ENCODE results near the gene DOP1B. TPM values are rescaled to one million over a fixed set of nuclear protein-coding genes. Genes with fewer than 3 reads are reported as not detected.
A peak's percentile ranks its signal among the peaks of the same experiment; 100 is the strongest.
"Not testable (repeated sequence)": the region's sequence is repeated elsewhere in the genome, so short reads cannot be mapped to it uniquely, and the experiment has no call there.

Gene DOP1B
- total and polyA plus RNA-seq, 7 experiments from 2014 or later: 3.8 to 34.0 (median 13.1) TPM

- DNase-seq (no peak), ATAC-seq (no peak)
- Mint-ChIP-seq H3K27me3 (no peaks in the 10 kb centered on the region), H3K36me3 (peaks cover 4 to 39% (median 23%) of the 10 kb centered on the region in 5 donors), H3K4me1 (peaks cover 0 to 14% (median 0%) of the 10 kb centered on the region in 7 donors), H3K4me3 (no peak overlapping the region), H3K27ac (no peak overlapping the region), H3K9me3 (no peaks in the 10 kb centered on the region)
- Histone ChIP-seq H3K27ac (ENCODE audit: low read depth, low read length) (no peak overlapping the region), H3K36me3 (ENCODE audit: control insufficient read depth in 2 of 3, insufficient read depth in 3 of 3, low read length in 3 of 3) (peaks cover 0 to 12% (median 0%) of the 10 kb centered on the region in 3 experiments), H3K4me3 (ENCODE audit: low read length) (no peak overlapping the region), H3K9me3 (ENCODE audit: control insufficient read depth in 2 of 3, low read length in 3 of 3) (no peaks in the 10 kb centered on the region), H3K4me1 (ENCODE audit: control insufficient read depth in 2 of 2, insufficient read depth in 2 of 2, low read length in 2 of 2) (no peaks in the 10 kb centered on the region), H3K27me3 (ENCODE audit: control insufficient read depth in 2 of 2, insufficient read depth in 2 of 2, low read length in 2 of 2) (no peaks in the 10 kb centered on the region)
- intact Hi-C loops (cut with micrococcal nuclease): no loop called here
- CTCF ChIA-PET: no interaction called here
- POLR2A ChIA-PET: no interaction called here
Observed at GRCh38 chr21:36199021-36199420, 42.4 kb downstream of the DOP1B start.

DNA sequence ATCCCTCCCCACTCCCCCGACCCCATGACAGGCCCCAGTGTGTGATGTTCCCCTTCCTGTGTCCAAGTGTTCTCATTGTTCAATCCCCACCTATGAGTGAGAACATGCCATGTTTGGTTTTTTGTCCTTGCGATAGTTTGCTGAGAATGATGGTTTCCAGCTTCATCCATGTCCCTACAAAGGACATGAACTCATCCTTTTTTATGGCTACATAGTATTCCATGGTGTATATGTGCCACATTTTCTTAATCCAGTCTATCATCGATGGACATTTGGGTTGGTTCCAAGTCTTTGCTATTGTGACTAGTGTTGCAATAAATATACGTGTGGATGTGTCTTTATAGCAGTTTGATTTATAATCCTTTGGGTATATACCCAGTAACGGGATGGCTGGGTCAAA, 43.0 kb downstream of the DOP1B start:
- H3K4me1 ChIP-seq (ENCODE audit: control insufficient read depth in 2 of 2, insufficient read depth in 2 of 2, low read length in 2 of 2); H3K27ac ChIP-seq (ENCODE audit: low read depth, low read length); H3K9me3 Mint-ChIP-seq; CTCF ChIA-PET; H3K27ac Mint-ChIP-seq; H3K27me3 ChIP-seq (ENCODE audit: control insufficient read depth in 2 of 2, insufficient read depth in 2 of 2, low read length in 2 of 2); POLR2A ChIA-PET; H3K4me3 Mint-ChIP-seq; H3K4me3 ChIP-seq (ENCODE audit: low read length); DNase-seq; intact Hi-C loops (cut with micrococcal nuclease); ATAC-seq; H3K27me3 Mint-ChIP-seq; H3K9me3 ChIP-seq (ENCODE audit: control insufficient read depth in 2 of 3, low read length in 3 of 3): not testable (repeated sequence)
- Mint-ChIP-seq H3K36me3 (peaks cover 4 to 41% (median 23%) of the 10 kb centered on the region in 5 donors), H3K4me1 (peaks cover 0 to 17% (median 0%) of the 10 kb centered on the region in 7 donors)
- H3K36me3 ChIP-seq (ENCODE audit: control insufficient read depth in 2 of 3, insufficient read depth in 3 of 3, low read length in 3 of 3): peaks cover 0 to 12% (median 0%) of the 10 kb centered on the region in 3 experiments

DNA sequence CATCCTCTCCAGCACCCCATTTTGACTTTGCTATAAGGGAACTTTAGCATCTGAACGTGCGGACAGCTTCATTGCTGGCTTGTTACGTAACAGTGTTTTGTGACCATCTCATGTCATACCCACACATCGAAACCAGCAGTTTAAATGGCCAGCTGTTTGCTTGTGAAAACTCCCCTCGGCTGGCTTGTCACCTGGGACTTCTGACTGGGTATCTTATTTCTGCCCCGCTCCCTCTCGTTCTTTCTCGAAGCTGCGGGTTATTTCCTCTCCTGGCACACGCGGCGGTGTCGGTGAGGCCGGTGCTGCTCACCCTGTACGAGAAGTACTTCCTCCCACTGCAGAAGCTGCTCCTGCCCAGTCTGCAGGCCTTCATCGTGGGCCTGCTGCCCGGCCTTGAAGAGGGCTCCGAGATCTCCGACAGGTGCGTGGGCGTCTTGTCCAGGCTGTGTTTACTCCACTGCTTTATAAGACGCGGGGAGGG, 43.5 kb downstream of the DOP1B start:
- H3K27ac ChIP-seq (ENCODE audit: low read depth, low read length): no peak overlapping the region

DNA sequence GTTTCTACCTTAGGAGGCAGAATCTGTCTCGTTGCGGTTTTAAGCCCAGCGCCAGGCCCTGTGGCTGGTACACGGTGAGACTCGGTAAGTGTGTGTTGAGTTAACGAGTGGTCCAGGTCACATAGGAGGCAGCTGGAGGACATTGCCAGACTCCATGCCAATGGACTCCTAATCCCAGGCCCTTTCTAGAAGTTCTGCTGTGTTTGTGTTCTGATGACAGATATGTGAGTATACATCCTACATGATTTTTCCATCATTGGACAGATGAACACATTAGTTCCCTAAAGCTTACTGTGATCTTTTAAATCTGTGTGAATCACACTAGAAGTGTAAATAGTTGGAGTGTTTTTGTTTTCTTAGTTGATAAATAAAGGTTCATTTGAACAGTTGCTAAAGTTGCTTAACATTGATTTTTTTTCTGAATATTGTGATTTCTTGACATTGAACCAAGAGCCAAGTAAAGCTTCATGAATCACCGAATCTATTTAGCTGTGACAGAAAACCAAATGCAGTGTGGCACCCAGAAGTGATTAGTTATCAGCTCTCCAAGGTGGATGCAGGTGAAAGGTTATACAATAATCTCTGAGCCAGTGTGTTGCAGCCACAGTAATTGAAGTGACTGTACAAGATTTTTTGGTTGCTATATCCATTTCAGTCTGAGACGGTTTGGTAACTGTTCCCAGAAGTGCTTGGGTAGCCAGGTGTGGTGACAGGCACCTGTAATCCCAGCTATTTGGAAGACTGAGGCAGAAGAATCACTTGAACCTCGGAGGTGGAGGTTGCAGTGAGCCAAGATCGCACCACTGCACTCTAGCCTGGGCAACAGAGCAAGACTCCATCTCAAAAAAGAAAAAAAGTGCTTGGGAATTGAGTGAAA, 46.3 kb downstream of the DOP1B start:
- intact Hi-C loops (cut with micrococcal nuclease): no loop called here
- Histone ChIP-seq H3K4me3 (ENCODE audit: low read length) (no peak overlapping the region), H3K4me1 (ENCODE audit: control insufficient read depth in 2 of 2, insufficient read depth in 2 of 2, low read length in 2 of 2) (no peaks in the 10 kb centered on the region), H3K27me3 (ENCODE audit: control insufficient read depth in 2 of 2, insufficient read depth in 2 of 2, low read length in 2 of 2) (no peaks in the 10 kb centered on the region), H3K9me3 (ENCODE audit: control insufficient read depth in 2 of 3, low read length in 3 of 3) (no peaks in the 10 kb centered on the region), H3K27ac (ENCODE audit: low read depth, low read length) (no peak overlapping the region), H3K36me3 (ENCODE audit: control insufficient read depth in 2 of 3, insufficient read depth in 3 of 3, low read length in 3 of 3) (peaks cover 0 to 12% (median 0%) of the 10 kb centered on the region in 3 experiments)
- Mint-ChIP-seq H3K4me1 (peaks cover 0 to 26% (median 0%) of the 10 kb centered on the region in 7 donors), H3K36me3 (peaks cover 4 to 31% (median 18%) of the 10 kb centered on the region in 5 donors), H3K4me3 (no peak overlapping the region), H3K9me3 (no peaks in the 10 kb centered on the region), H3K27me3 (no peaks in the 10 kb centered on the region), H3K27ac (peak overlapping the region in 3 of 9 donors; percentile 40 to 72 (median 45))
- no peak for DNase-seq
- ChIA-PET POLR2A (no interaction called here), CTCF (interaction anchor here (0.6 to 1.8 kb wide), 2 partner anchors 8 to 24 kb away, joined by 3 to 6 read pairs; no protein-coding TSS in a partner anchor)
- no peak for ATAC-seq

More for the DNA sequence above, 43.5 kb downstream of the DOP1B start:
- no peak overlapping the region for H3K27ac Mint-ChIP-seq
- ChIA-PET POLR2A (no interaction called here), CTCF (no interaction called here)
- no peak overlapping the region for H3K4me3 ChIP-seq (ENCODE audit: low read length)
- no peak overlapping the region for H3K4me3 Mint-ChIP-seq
- H3K27me3 Mint-ChIP-seq: no peaks in the 10 kb centered on the region
- no peak for ATAC-seq
- H3K4me1 ChIP-seq (ENCODE audit: control insufficient read depth in 2 of 2, insufficient read depth in 2 of 2, low read length in 2 of 2): no peaks in the 10 kb centered on the region
- intact Hi-C loops (cut with micrococcal nuclease): no loop called here
- peaks cover 4 to 41% (median 23%) of the 10 kb centered on the region in 5 donors for H3K36me3 Mint-ChIP-seq
- H3K4me1 Mint-ChIP-seq: peaks cover 0 to 17% (median 0%) of the 10 kb centered on the region in 7 donors
- no peaks in the 10 kb centered on the region for H3K27me3 ChIP-seq (ENCODE audit: control insufficient read depth in 2 of 2, insufficient read depth in 2 of 2, low read length in 2 of 2)
- H3K36me3 ChIP-seq (ENCODE audit: control insufficient read depth in 2 of 3, insufficient read depth in 3 of 3, low read length in 3 of 3): peaks cover 0 to 12% (median 0%) of the 10 kb centered on the region in 3 experiments
- H3K9me3 Mint-ChIP-seq: no peaks in the 10 kb centered on the region
- DNase-seq: no peak
- no peaks in the 10 kb centered on the region for H3K9me3 ChIP-seq (ENCODE audit: control insufficient read depth in 2 of 3, low read length in 3 of 3)

GRCh38 chr21:36203603-36203889, 46.9 kb downstream of the DOP1B start:
- Mint-ChIP-seq H3K9me3 (no peaks in the 10 kb centered on the region), H3K36me3 (peaks cover 4 to 31% (median 17%) of the 10 kb centered on the region in 5 donors), H3K27ac (peak overlapping the region in 3 of 9 donors; percentile 26 to 72 (median 59)), H3K27me3 (no peaks in the 10 kb centered on the region), H3K4me3 (no peak overlapping the region), H3K4me1 (peaks cover 0 to 29% (median 0%) of the 10 kb centered on the region in 7 donors)
- POLR2A ChIA-PET: interaction anchor here (0.7 kb wide), 1 partner anchor 225 kb away, joined by 4 read pairs; no protein-coding TSS in a partner anchor
- ATAC-seq (no peak), DNase-seq (peak in 1 of 9 donors; percentile 27)
- intact Hi-C loops (cut with micrococcal nuclease): no loop called here
- no peaks in the 10 kb centered on the region for H3K27me3 ChIP-seq (ENCODE audit: control insufficient read depth in 2 of 2, insufficient read depth in 2 of 2, low read length in 2 of 2)
- peaks cover 0 to 12% (median 0%) of the 10 kb centered on the region in 3 experiments for H3K36me3 ChIP-seq (ENCODE audit: control insufficient read depth in 2 of 3, insufficient read depth in 3 of 3, low read length in 3 of 3)
- CTCF ChIA-PET: interaction anchor here (0.6 kb wide), 1 partner anchor 23 kb away, joined by 3 read pairs; no protein-coding TSS in a partner anchor
- no peaks in the 10 kb centered on the region for H3K9me3 ChIP-seq (ENCODE audit: control insufficient read depth in 2 of 3, low read length in 3 of 3)
- H3K4me1 ChIP-seq (ENCODE audit: control insufficient read depth in 2 of 2, insufficient read depth in 2 of 2, low read length in 2 of 2): no peaks in the 10 kb centered on the region
- H3K27ac ChIP-seq (ENCODE audit: low read depth, low read length): no peak overlapping the region
- H3K4me3 ChIP-seq (ENCODE audit: low read length): no peak overlapping the region

GRCh38 chr21:36204980-36205379, 48.4 kb downstream of the DOP1B start:
- H3K27me3 ChIP-seq (ENCODE audit: control insufficient read depth in 2 of 2, insufficient read depth in 2 of 2, low read length in 2 of 2): no peaks in the 10 kb centered on the region
- ChIA-PET CTCF (no interaction called here), POLR2A (interaction anchor here (0.9 kb wide), 1 partner anchor 31 kb away, joined by 4 read pairs; no protein-coding TSS in a partner anchor)
- H3K4me1 ChIP-seq (ENCODE audit: control insufficient read depth in 2 of 2, insufficient read depth in 2 of 2, low read length in 2 of 2): no peaks in the 10 kb centered on the region
- Mint-ChIP-seq H3K9me3 (no peaks in the 10 kb centered on the region), H3K36me3 (peaks cover 0 to 25% (median 10%) of the 10 kb centered on the region in 5 donors), H3K4me3 (no peak overlapping the region), H3K27ac (peak overlapping the region in 2 of 9 donors; percentile 10 to 28), H3K4me1 (peaks cover 1 to 35% (median 6%) of the 10 kb centered on the region in 7 donors), H3K27me3 (no peaks in the 10 kb centered on the region)
- no peak overlapping the region for H3K4me3 ChIP-seq (ENCODE audit: low read length)
- no peaks in the 10 kb centered on the region for H3K9me3 ChIP-seq (ENCODE audit: control insufficient read depth in 2 of 3, low read length in 3 of 3)
- H3K36me3 ChIP-seq (ENCODE audit: control insufficient read depth in 2 of 3, insufficient read depth in 3 of 3, low read length in 3 of 3): peaks cover 0 to 9% (median 0%) of the 10 kb centered on the region in 3 experiments
- no peak for ATAC-seq
- DNase-seq: no peak
- H3K27ac ChIP-seq (ENCODE audit: low read depth, low read length): no peak overlapping the region
- intact Hi-C loops (cut with micrococcal nuclease): loop anchor here in 1 of 2 donors (5.0 kb wide), 1 partner anchor 33 kb away; no protein-coding TSS in a partner anchor
